ENCODE results near the gene CRKL. TPM values are rescaled to one million over a fixed set of nuclear protein-coding genes. Genes with fewer than 3 reads are reported as not detected.
"Not testable (repeated sequence)": the region's sequence is repeated elsewhere in the genome, so short reads cannot be mapped to it uniquely, and the experiment has no call there.

CRKL gene
- total RNA-seq, 2 donors from 2014 or later = 40.0 to 57.0 TPM

- Mint-ChIP-seq H3K36me3 (ENCODE audit: low read depth) (peaks cover 7% of the 10 kb centered on the region), H3K27ac (no peak overlapping the region), H3K27me3 (no peaks in the 10 kb centered on the region), H3K4me1 (peaks cover 49% of the 10 kb centered on the region), H3K4me3 (no peak overlapping the region)
- no peak for ATAC-seq
- H3K9me3 ChIP-seq (ENCODE audit: control insufficient read depth, low read length, poor library complexity, severe bottlenecking) = no peaks in the 10 kb centered on the region
- no peak for DNase-seq
These were observed 16.7 kb downstream of the CRKL start for GRCh38 chr22:20933910-20934309.

GRCh38 chr22:20935049-20935448 lies 17.8 kb downstream of the CRKL start:
- H3K27ac Mint-ChIP-seq; H3K4me3 Mint-ChIP-seq; ATAC-seq; DNase-seq; H3K36me3 Mint-ChIP-seq (ENCODE audit: low read depth); H3K27me3 Mint-ChIP-seq; H3K9me3 ChIP-seq (ENCODE audit: control insufficient read depth, low read length, poor library complexity, severe bottlenecking): not testable (repeated sequence)
- H3K4me1 Mint-ChIP-seq = peaks cover 50% of the 10 kb centered on the region

GRCh38 chr22:20935780-20936539 lies 18.8 kb downstream of the CRKL start:
- peaks cover 11% of the 10 kb centered on the region for H3K36me3 Mint-ChIP-seq (ENCODE audit: low read depth)
- H3K4me3 Mint-ChIP-seq = not testable (repeated sequence)

GRCh38 chr22:20937031-20937793 lies 20.0 kb downstream of the CRKL start:
- DNase-seq = no peak
- H3K4me3 Mint-ChIP-seq = peak overlapping the region; percentile 55
- H3K27me3 Mint-ChIP-seq = no peaks in the 10 kb centered on the region
- H3K4me1 Mint-ChIP-seq = peaks cover 61% of the 10 kb centered on the region
- H3K27ac Mint-ChIP-seq = peak overlapping the region; percentile 43
- H3K36me3 Mint-ChIP-seq (ENCODE audit: low read depth) = peaks cover 11% of the 10 kb centered on the region
- no peaks in the 10 kb centered on the region for H3K9me3 ChIP-seq (ENCODE audit: control insufficient read depth, low read length, poor library complexity, severe bottlenecking)
- ATAC-seq = no peak

More at GRCh38 chr22:20935780-20936539, 18.8 kb downstream of the CRKL start:
- ATAC-seq; H3K9me3 ChIP-seq (ENCODE audit: control insufficient read depth, low read length, poor library complexity, severe bottlenecking); H3K27me3 Mint-ChIP-seq; DNase-seq: not testable (repeated sequence)
- peak overlapping the region; percentile 8 for H3K27ac Mint-ChIP-seq
- peaks cover 59% of the 10 kb centered on the region for H3K4me1 Mint-ChIP-seq

GRCh38 chr22:20937794-20938671 lies 20.8 kb downstream of the CRKL start:
- H3K36me3 Mint-ChIP-seq (ENCODE audit: low read depth) = peaks cover 11% of the 10 kb centered on the region
- no peak for ATAC-seq
- no peak for DNase-seq
- H3K27ac Mint-ChIP-seq = peak overlapping the region; percentile 43
- H3K4me3 Mint-ChIP-seq = peak overlapping the region; percentile 55
- no peaks in the 10 kb centered on the region for H3K27me3 Mint-ChIP-seq
- no peaks in the 10 kb centered on the region for H3K9me3 ChIP-seq (ENCODE audit: control insufficient read depth, low read length, poor library complexity, severe bottlenecking)
- H3K4me1 Mint-ChIP-seq = peaks cover 63% of the 10 kb centered on the region

GRCh38 chr22:20939457-20940185 lies 22.4 kb downstream of the CRKL start:
- H3K4me1 Mint-ChIP-seq = peaks cover 64% of the 10 kb centered on the region
- not testable (repeated sequence) for ATAC-seq; H3K9me3 ChIP-seq (ENCODE audit: control insufficient read depth, low read length, poor library complexity, severe bottlenecking); DNase-seq; H3K36me3 Mint-ChIP-seq (ENCODE audit: low read depth); H3K27me3 Mint-ChIP-seq
- peak overlapping the region; percentile 19 for H3K27ac Mint-ChIP-seq
- H3K4me3 Mint-ChIP-seq = peak overlapping the region; percentile 1

- ATAC-seq = no peak
- no peaks in the 10 kb centered on the region for H3K9me3 ChIP-seq (ENCODE audit: control insufficient read depth, low read length, poor library complexity, severe bottlenecking)
- Mint-ChIP-seq H3K36me3 (ENCODE audit: low read depth) (peaks cover 9% of the 10 kb centered on the region), H3K4me3 (peak overlapping the region; percentile 55), H3K27ac (no peak overlapping the region), H3K4me1 (peaks cover 60% of the 10 kb centered on the region), H3K27me3 (no peaks in the 10 kb centered on the region)
- no peak for DNase-seq
These were observed 23.0 kb downstream of the CRKL start for GRCh38 chr22:20940186-20940651.

GRCh38 chr22:20940904-20941385 lies 23.7 kb downstream of the CRKL start:
- Mint-ChIP-seq H3K36me3 (ENCODE audit: low read depth) (peaks cover 9% of the 10 kb centered on the region), H3K4me1 (peaks cover 65% of the 10 kb centered on the region), H3K27ac (peak overlapping the region; percentile 57), H3K4me3 (no peak overlapping the region), H3K27me3 (no peaks in the 10 kb centered on the region)
- no peaks in the 10 kb centered on the region for H3K9me3 ChIP-seq (ENCODE audit: control insufficient read depth, low read length, poor library complexity, severe bottlenecking)
- ATAC-seq = no peak
- DNase-seq = no peak

GRCh38 chr22:20942203-20942902 lies 25.1 kb downstream of the CRKL start:
- not testable (repeated sequence) for ATAC-seq, H3K4me3 Mint-ChIP-seq

GRCh38 chr22:20943104-20943933 lies 26.1 kb downstream of the CRKL start:
- peak overlapping the region; percentile 57 for H3K27ac Mint-ChIP-seq
- H3K4me1 Mint-ChIP-seq = peaks cover 61% of the 10 kb centered on the region
- no peak for ATAC-seq
- H3K27me3 Mint-ChIP-seq = no peaks in the 10 kb centered on the region
- H3K9me3 ChIP-seq (ENCODE audit: control insufficient read depth, low read length, poor library complexity, severe bottlenecking) = no peaks in the 10 kb centered on the region
- no peak overlapping the region for H3K4me3 Mint-ChIP-seq
- no peak for DNase-seq
- peaks cover 4% of the 10 kb centered on the region for H3K36me3 Mint-ChIP-seq (ENCODE audit: low read depth)

More at GRCh38 chr22:20942203-20942902, 25.1 kb downstream of the CRKL start:
- DNase-seq; H3K27me3 Mint-ChIP-seq; H3K36me3 Mint-ChIP-seq (ENCODE audit: low read depth); H3K9me3 ChIP-seq (ENCODE audit: control insufficient read depth, low read length, poor library complexity, severe bottlenecking): not testable (repeated sequence)
- H3K4me1 Mint-ChIP-seq = peaks cover 63% of the 10 kb centered on the region
- peak overlapping the region; percentile 49 for H3K27ac Mint-ChIP-seq

- H3K4me3 Mint-ChIP-seq = no peak overlapping the region
- DNase-seq = no peak
- H3K9me3 ChIP-seq (ENCODE audit: control insufficient read depth, low read length, poor library complexity, severe bottlenecking) = no peaks in the 10 kb centered on the region
- no peaks in the 10 kb centered on the region for H3K27me3 Mint-ChIP-seq
- H3K36me3 Mint-ChIP-seq (ENCODE audit: low read depth) = peaks cover 4% of the 10 kb centered on the region
- no peak overlapping the region for H3K27ac Mint-ChIP-seq
- no peak for ATAC-seq
- H3K4me1 Mint-ChIP-seq = peaks cover 57% of the 10 kb centered on the region
These were observed 26.8 kb downstream of the CRKL start for GRCh38 chr22:20944042-20944441.
